CD4-positive, CD25-positive, alpha-beta regulatory T cell (primary cell): ENCODE measurements around the gene DISC1. TPM values are rescaled to one million over a fixed set of nuclear protein-coding genes. Genes with fewer than 3 reads are reported as not detected.
"Not testable (repeated sequence)": the region's sequence is repeated elsewhere in the genome, so short reads cannot be mapped to it uniquely, and the experiment has no call there.

Source experiments
- ATAC-seq, 2 donors: fragments of 150-1000 bp; cut with Tn5 transposase; one replicate each; pipeline ENCODE4 v1.10.0; 2021; ENCODE audit warnings: low read depth in 2 of 2, moderate number of reproducible peaks in 2 of 2, moderate library complexity in 1 of 2
- DNase-seq, 3 donors: peaks; one replicate each; pipeline versions ENCODE4 v3.0.0 to v3.0.0-alpha.2; 2012 to 2022; ENCODE audit warnings: mixed read lengths in 1 of 3
- H3K27ac ChIP-seq: one replicate; pipeline ENCODE4 v1.7.0; 2013; ENCODE audit warnings: mild to moderate bottlenecking, low read length; ENCODE audit not compliant: insufficient read depth, poor library complexity, severe bottlenecking
- H3K27me3 ChIP-seq: one replicate; pipeline ENCODE4 v1.7.0; 2013; ENCODE audit warnings: low read length; ENCODE audit not compliant: control insufficient read depth, insufficient read depth
- H3K36me3 ChIP-seq: one replicate; pipeline ENCODE4 v1.7.0; 2013; ENCODE audit warnings: mild to moderate bottlenecking, low read length, moderate library complexity; ENCODE audit not compliant: control insufficient read depth, insufficient read depth
- H3K4me1 ChIP-seq: 2 replicates; pipeline ENCODE4 v1.7.0; 2013; ENCODE audit warnings: mild to moderate bottlenecking, low read length; ENCODE audit not compliant: insufficient read depth, control insufficient read depth, poor library complexity, severe bottlenecking
- H3K4me3 ChIP-seq: one replicate; pipeline ENCODE4 v1.7.0; 2013; ENCODE audit warnings: low read depth, mild to moderate bottlenecking, low read length, moderate library complexity
- H3K9me3 ChIP-seq, 2 experiments: 1 replicate in 1 of 2; 2 replicates in 1 of 2; pipeline ENCODE4 v1.7.0; 2013; ENCODE audit warnings: low read length in 2 of 2, mild to moderate bottlenecking in 1 of 2, moderate library complexity in 1 of 2; ENCODE audit not compliant: control insufficient read depth in 2 of 2
- H3K27ac Mint-ChIP-seq, 3 donors: one replicate each; pipeline ENCODE4 v1.8.0; 2020 to 2022; ENCODE audit warnings: mild to moderate bottlenecking in 3 of 3, mixed read lengths in 3 of 3, moderate library complexity in 2 of 3
- H3K27me3 Mint-ChIP-seq: one replicate; pipeline ENCODE4 v1.8.0; 2022; ENCODE audit warnings: mild to moderate bottlenecking, mixed read lengths
- H3K36me3 Mint-ChIP-seq: one replicate; pipeline ENCODE4 v1.8.0; 2020; ENCODE audit warnings: mixed read lengths
- H3K4me1 Mint-ChIP-seq, 4 donors: one replicate each; pipeline ENCODE4 v1.8.0; 2020 to 2022; ENCODE audit warnings: mixed read lengths in 4 of 4, mild to moderate bottlenecking in 1 of 4
- H3K4me3 Mint-ChIP-seq, 4 donors: one replicate each; pipeline ENCODE4 v1.8.0; 2020 to 2022; ENCODE audit warnings: mild to moderate bottlenecking in 4 of 4, mixed read lengths in 4 of 4, moderate library complexity in 3 of 4
- H3K9me3 Mint-ChIP-seq, 7 donors: one replicate each; pipeline ENCODE4 v1.8.0; 2020 to 2022; ENCODE audit warnings: mixed read lengths in 7 of 7, mild to moderate bottlenecking in 3 of 7, moderate library complexity in 2 of 7
- polyA plus RNA-seq, 4 donors: library from polyadenylated mRNA; unstranded; fragments of 300-500 nt; fragmentation: Illumina TruSeq; gene quantifications; one replicate each; pipeline ENCODE4 v1.2.3, GENCODE V29; 2021
- total RNA-seq: library from RNA; stranded (reverse); gene quantifications from one replicate; pipeline ENCODE4 v1.2.3, GENCODE V29; 2022

Gene DISC1
- total and polyA plus RNA-seq, 5 donors from 2014 or later, result 0.78 to 25.5 (median 2.5) TPM

DNA sequence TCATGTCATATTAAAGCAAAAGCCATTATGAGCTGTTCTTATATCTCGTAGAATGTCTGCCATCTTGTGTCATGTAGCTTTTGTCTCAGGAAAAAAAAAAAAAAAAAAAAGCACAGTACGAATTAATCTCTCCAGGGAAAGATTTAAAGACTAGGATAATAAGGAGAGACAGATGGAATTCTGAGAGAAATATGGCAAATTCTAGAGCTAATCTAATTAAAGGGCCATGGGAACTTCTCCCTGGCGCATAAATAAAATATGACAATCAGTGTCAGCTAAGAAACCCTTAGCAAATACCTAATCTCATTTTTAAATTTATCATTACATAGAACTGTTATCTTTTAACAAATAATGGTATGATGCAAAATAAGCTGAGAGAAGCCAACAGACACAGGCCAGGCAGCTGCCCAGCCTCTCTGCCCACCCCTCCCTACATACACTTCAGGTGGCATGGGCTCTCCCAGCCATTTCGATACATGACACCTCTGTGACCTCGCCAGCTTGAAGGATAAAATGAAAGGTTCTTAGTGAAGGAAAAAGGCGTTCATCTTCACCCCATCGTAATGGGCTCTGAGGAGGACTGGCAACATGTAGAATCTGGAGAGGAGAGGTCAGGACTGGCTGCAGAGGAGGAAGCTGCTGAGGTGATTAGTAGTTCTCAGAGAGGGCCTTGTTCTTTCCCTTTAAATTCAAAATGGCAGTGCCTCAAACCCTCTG, 39.8 kb downstream of the DISC1 start:
- no peaks in the 10 kb centered on the region for H3K27me3 Mint-ChIP-seq
- Histone ChIP-seq H3K27ac (no peak overlapping the region), H3K27me3 (no peaks in the 10 kb centered on the region), H3K4me3 (no peak overlapping the region), H3K9me3 (peaks cover 12 to 26% of the 10 kb centered on the region in 2 experiments), H3K36me3 (no peaks in the 10 kb centered on the region), H3K4me1 (no peaks in the 10 kb centered on the region)
- H3K4me3 Mint-ChIP-seq, result no peak overlapping the region
- ATAC-seq, result no peak
- peaks cover 3 to 36% (median 16%) of the 10 kb centered on the region in 7 donors for H3K9me3 Mint-ChIP-seq
- peaks cover 14% of the 10 kb centered on the region for H3K36me3 Mint-ChIP-seq
- H3K27ac Mint-ChIP-seq, result peak overlapping the region in 1 of 3 donors; percentile 27
- DNase-seq, result no peak
- peaks cover 2 to 11% (median 4%) of the 10 kb centered on the region in 4 donors for H3K4me1 Mint-ChIP-seq

DNA sequence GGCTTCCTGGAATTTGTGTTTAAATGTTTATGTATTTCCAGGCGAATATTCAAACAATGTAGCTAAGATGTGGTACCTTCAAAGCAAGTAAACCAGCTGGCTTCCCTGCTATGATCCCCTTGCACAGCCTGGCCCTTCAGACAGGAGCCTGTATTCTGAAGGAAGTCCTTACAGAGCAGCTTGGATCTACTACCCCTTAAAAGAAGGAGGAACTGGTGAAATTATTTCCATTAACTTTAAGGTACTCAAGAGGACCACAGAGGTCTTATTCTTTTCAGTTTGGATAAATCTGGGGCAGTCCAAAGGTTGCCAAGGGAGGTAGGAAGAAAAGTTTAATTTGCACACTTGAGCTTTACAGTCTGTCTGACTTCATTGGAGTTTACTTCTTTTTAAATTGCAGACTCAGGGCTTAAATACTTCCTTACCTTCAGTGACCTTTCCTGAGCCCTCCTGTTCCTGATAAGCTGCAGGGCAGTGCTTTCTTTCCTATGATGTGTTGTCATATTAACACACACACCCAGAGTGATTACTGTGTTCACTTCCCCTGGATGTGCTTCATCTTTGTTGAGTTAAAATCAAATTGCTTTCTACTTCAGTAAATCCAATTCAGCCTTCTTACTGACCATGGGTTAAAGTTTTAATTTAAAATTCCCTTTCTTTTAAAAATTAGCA, 40.5 kb downstream of the DISC1 start:
- ATAC-seq (no peak), DNase-seq (no peak)
- Histone ChIP-seq H3K4me1 (no peaks in the 10 kb centered on the region), H3K27ac (no peak overlapping the region), H3K36me3 (no peaks in the 10 kb centered on the region), H3K9me3 (peaks cover 12 to 26% of the 10 kb centered on the region in 2 experiments), H3K4me3 (no peak overlapping the region), H3K27me3 (no peaks in the 10 kb centered on the region)
- H3K36me3 Mint-ChIP-seq, result peaks cover 12% of the 10 kb centered on the region
- no peaks in the 10 kb centered on the region for H3K27me3 Mint-ChIP-seq
- H3K4me1 Mint-ChIP-seq, result peaks cover 1 to 10% (median 6%) of the 10 kb centered on the region in 4 donors
- no peak overlapping the region for H3K4me3 Mint-ChIP-seq
- H3K27ac Mint-ChIP-seq, result peak overlapping the region in 1 of 3 donors; percentile 27
- peaks cover 3 to 36% (median 17%) of the 10 kb centered on the region in 7 donors for H3K9me3 Mint-ChIP-seq

DNA sequence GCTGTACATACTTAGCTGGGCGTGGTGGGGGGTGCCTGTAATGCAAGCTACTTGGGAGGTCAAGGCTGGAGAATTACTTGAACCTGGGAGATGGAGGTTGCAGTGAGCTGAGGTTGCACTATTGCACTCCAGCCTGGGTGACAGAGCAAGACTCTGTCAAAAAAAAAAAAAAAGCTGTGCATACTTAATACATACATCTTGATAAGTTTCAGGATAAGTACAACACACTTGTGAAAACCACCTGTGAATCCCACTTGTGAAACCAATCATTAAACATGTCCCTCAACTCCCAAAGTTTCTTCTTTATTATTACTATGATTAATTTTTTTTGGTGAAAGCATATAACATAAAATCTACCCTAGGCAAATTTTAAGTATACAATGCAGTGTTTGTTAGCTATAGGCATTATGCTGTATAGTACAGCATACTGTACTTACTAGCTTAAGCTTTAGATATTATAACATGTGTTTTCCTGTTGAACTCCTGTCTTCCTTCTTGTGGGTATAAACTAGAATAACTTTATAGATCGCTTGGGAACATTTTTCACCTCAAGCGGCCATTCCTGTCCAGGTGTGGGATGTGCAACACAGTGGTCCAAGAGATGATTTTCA, 41.4 kb downstream of the DISC1 start:
- H3K9me3 Mint-ChIP-seq, result peaks cover 3 to 30% (median 17%) of the 10 kb centered on the region in 7 donors
- no peak overlapping the region for H3K27ac Mint-ChIP-seq
- no peaks in the 10 kb centered on the region for H3K27me3 ChIP-seq
- ATAC-seq (no peak), DNase-seq (no peak)
- peaks cover 12% of the 10 kb centered on the region for H3K36me3 Mint-ChIP-seq
- H3K27me3 Mint-ChIP-seq, result no peaks in the 10 kb centered on the region
- H3K36me3 ChIP-seq, result no peaks in the 10 kb centered on the region
- H3K4me1 Mint-ChIP-seq, result peaks cover 3 to 16% (median 7%) of the 10 kb centered on the region in 4 donors
- no peak overlapping the region for H3K4me3 ChIP-seq
- no peak overlapping the region for H3K27ac ChIP-seq
- no peaks in the 10 kb centered on the region for H3K4me1 ChIP-seq
- no peak overlapping the region for H3K4me3 Mint-ChIP-seq
- peaks cover 12 to 21% of the 10 kb centered on the region in 2 experiments for H3K9me3 ChIP-seq

DNA sequence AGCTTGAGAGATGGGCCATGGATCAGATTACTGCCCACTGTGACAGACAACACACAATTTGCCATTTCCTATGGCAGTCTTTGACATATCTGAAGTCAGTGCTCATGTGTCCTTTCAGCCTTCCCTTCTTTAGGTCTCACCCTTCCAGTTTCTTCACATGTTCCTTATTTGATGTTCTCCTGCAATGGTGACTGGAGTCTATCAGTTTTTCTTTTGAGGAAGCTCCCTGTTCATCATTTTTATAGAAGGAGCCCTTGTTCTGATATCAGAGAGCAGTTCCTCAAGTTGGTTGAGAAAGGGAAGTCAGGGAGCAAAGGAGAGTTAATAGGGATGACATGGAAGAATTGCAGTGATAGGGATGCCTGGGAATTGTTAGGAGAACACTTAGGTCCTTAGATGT, 42.2 kb downstream of the DISC1 start:
- Histone ChIP-seq H3K36me3 (no peaks in the 10 kb centered on the region), H3K4me3 (no peak overlapping the region), H3K4me1 (no peaks in the 10 kb centered on the region), H3K27ac (no peak overlapping the region), H3K27me3 (no peaks in the 10 kb centered on the region), H3K9me3 (peaks cover 9 to 17% of the 10 kb centered on the region in 2 experiments)
- DNase-seq (no peak), ATAC-seq (no peak)
- H3K36me3 Mint-ChIP-seq, result peaks cover 12% of the 10 kb centered on the region
- H3K27ac Mint-ChIP-seq, result no peak overlapping the region
- H3K9me3 Mint-ChIP-seq, result peaks cover 3 to 25% (median 14%) of the 10 kb centered on the region in 7 donors
- H3K27me3 Mint-ChIP-seq, result no peaks in the 10 kb centered on the region
- H3K4me1 Mint-ChIP-seq, result peaks cover 6 to 18% (median 9%) of the 10 kb centered on the region in 4 donors
- H3K4me3 Mint-ChIP-seq, result no peak overlapping the region

DNA sequence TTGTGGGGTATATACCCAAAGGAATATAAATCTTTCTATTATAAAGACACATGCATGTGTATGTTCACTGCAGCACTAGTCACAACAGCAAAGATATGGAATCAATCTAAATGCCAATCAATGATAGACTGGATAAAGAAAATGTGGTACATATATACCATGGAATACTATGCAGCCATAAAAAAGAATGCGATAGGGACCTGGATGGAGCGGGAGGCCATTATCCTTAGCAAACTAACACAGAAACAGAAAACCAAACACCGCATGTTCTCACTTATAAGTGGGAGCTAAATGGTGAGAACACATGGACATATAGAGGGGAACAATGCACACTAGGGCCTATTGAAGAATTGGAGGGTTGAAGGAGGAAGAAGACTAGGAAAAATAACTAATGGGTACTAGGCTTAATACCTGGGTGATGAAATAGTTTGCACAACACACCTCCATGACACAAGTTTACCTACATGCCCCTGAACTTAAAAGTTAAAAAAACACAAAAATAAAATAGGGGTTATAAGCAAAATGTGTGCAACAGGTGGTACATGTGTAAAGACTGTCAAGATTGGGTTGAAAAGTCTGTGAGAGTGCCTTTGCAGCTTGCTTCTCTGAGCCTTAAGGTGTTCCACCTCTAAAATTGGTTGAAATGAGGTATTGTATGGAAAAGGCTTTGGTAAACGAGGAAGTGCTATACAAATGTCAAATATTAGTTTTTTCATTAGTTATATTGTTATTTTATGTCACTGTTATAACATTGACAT, 43.5 kb downstream of the DISC1 start:
- not testable (repeated sequence) for H3K4me3 ChIP-seq, H3K27me3 Mint-ChIP-seq, H3K4me3 Mint-ChIP-seq, ATAC-seq, H3K27me3 ChIP-seq, H3K36me3 ChIP-seq, H3K27ac ChIP-seq, H3K4me1 ChIP-seq, DNase-seq, H3K27ac Mint-ChIP-seq
- Mint-ChIP-seq H3K4me1 (peaks cover 11 to 26% (median 17%) of the 10 kb centered on the region in 4 donors), H3K9me3 (peaks cover 3 to 25% (median 11%) of the 10 kb centered on the region in 7 donors), H3K36me3 (peaks cover 12% of the 10 kb centered on the region)
- H3K9me3 ChIP-seq, result peaks cover 9 to 17% of the 10 kb centered on the region in 2 experiments

DNA sequence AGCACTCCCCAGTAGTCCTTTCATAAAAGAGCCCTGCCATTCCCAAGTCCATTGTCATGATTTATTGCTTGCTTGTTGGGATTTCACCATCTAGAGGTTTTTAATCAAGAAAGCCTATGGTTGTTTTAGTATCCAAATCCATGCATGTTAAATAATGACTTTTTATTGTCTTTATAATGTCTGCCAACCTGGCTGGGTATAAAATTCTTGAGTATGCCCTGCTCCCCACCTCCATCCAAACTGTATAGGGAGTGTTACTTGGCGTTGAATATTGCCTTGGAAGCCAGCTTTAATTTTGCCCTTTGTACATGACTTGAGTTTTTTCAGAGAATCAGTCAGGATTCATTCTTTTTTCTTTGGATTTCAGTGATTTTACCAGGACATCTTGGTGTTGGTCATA, 44.2 kb downstream of the DISC1 start:
- no peak overlapping the region for H3K4me3 Mint-ChIP-seq
- H3K4me1 Mint-ChIP-seq, result peaks cover 11 to 28% (median 18%) of the 10 kb centered on the region in 4 donors
- Histone ChIP-seq H3K27ac (no peak overlapping the region), H3K9me3 (peaks cover 9 to 17% of the 10 kb centered on the region in 2 experiments), H3K27me3 (no peaks in the 10 kb centered on the region), H3K4me1 (no peaks in the 10 kb centered on the region), H3K36me3 (no peaks in the 10 kb centered on the region), H3K4me3 (no peak overlapping the region)
- no peak overlapping the region for H3K27ac Mint-ChIP-seq
- ATAC-seq, result no peak
- no peaks in the 10 kb centered on the region for H3K27me3 Mint-ChIP-seq
- peaks cover 3 to 25% (median 11%) of the 10 kb centered on the region in 7 donors for H3K9me3 Mint-ChIP-seq
- no peak for DNase-seq
- peaks cover 12% of the 10 kb centered on the region for H3K36me3 Mint-ChIP-seq

DNA sequence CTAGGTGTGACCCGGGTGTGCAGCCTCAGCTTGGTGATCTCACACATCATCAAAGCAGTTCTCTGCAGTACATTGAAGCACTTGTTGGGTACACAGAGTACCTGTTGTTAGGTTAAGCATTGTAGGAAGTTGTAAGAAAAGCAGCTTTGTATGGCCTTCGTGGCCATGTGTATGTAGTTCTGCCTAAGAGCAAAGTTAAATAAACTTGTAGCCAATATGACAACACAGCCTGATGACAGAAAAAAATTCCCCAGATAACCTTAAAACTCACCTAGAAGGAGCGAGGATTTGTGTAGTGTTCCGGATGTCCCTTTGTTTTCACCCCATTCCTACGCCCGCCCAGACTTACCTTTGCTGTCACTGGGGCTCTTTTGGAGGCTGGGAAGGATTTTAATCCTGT, 48.0 kb downstream of the DISC1 start:
- Histone ChIP-seq H3K4me3 (no peak overlapping the region), H3K9me3 (peaks cover 9 to 16% of the 10 kb centered on the region in 2 experiments), H3K4me1 (no peaks in the 10 kb centered on the region), H3K27me3 (no peaks in the 10 kb centered on the region), H3K27ac (no peak overlapping the region), H3K36me3 (no peaks in the 10 kb centered on the region)
- Mint-ChIP-seq H3K9me3 (peaks cover 4 to 13% (median 9%) of the 10 kb centered on the region in 7 donors), H3K27me3 (no peaks in the 10 kb centered on the region), H3K4me1 (peaks cover 11 to 32% (median 21%) of the 10 kb centered on the region in 4 donors), H3K4me3 (no peak overlapping the region), H3K27ac (peak overlapping the region in 1 of 3 donors; percentile 30), H3K36me3 (peaks cover 9% of the 10 kb centered on the region)
- no peak for DNase-seq
- ATAC-seq, result no peak
